H1 (cell line): ENCODE measurements around the gene MMP25. TPM values are rescaled to one million over a fixed set of nuclear protein-coding genes. Genes with fewer than 3 reads are reported as not detected.

Experiments used
- ASH2L ChIP-seq: fragments of 200-600, 300-600 bp; sonication (generic); IDR thresholded peaks from one replicate; pipeline ENCODE4 v1.7.1; 2017; ENCODE audit warnings: low read length
- CHD7 ChIP-seq: fragments of 300-600 bp; sonication (generic); IDR thresholded peaks from 2 replicates; pipeline ENCODE4 v1.7.1; 2012; ENCODE audit warnings: low read length, moderate library complexity, mild to moderate bottlenecking, inconsistent platforms; ENCODE audit not compliant: insufficient replicate concordance
- CTBP2 ChIP-seq: IDR thresholded peaks from 2 replicates; pipeline ENCODE4 v1.7.0; 2011; ENCODE audit warnings: borderline replicate concordance, mild to moderate bottlenecking, moderate library complexity, mixed read lengths, low read length; ENCODE audit not compliant: insufficient read depth, insufficient read length
- GTF2F1 ChIP-seq: IDR thresholded peaks from 2 replicates; pipeline ENCODE4 v1.6.1; 2012; ENCODE audit warnings: low read depth, low read length, improper control_type of control experiment, borderline replicate concordance
- JUN ChIP-seq: IDR thresholded peaks from 2 replicates; pipeline ENCODE4 v1.6.1; 2011; ENCODE audit warnings: low read depth, mild to moderate bottlenecking, improper control_type of control experiment, low read length
- KDM5A ChIP-seq: fragments of 200-600 bp; IDR thresholded peaks from 2 replicates; pipeline ENCODE4 v1.7.1; 2012; ENCODE audit warnings: mild to moderate bottlenecking, low read length, inconsistent platforms, mixed read lengths
- SAP30 ChIP-seq: fragments of 300-600 bp; sonication (generic); IDR thresholded peaks from 2 replicates; pipeline ENCODE4 v1.7.1; 2012; ENCODE audit warnings: low read length, moderate library complexity, mild to moderate bottlenecking, inconsistent platforms; ENCODE audit not compliant: insufficient read depth, insufficient replicate concordance
- SRF ChIP-seq: IDR thresholded peaks from 2 replicates; pipeline ENCODE4 v1.6.1; 2011; ENCODE audit warnings: mild to moderate bottlenecking, low read depth, low read length, moderate library complexity
- YY1 ChIP-seq: IDR thresholded peaks from 2 replicates; pipeline ENCODE4 v1.6.1; 2011; ENCODE audit warnings: low read depth, mild to moderate bottlenecking, low read length
- polyA plus RNA-seq, 7 experiments: library from polyadenylated mRNA; depleted of rRNA in 3 of 7; stranded (reverse) in 5 of 7; unstranded in 2 of 7; fragments of >200 nt in 5 of 7; fragments of 200-250 nt in 2 of 7; gene quantifications; 1 replicate in 5 of 7; 2 replicates in 1 of 7; 4 replicates in 1 of 7; pipeline versions ENCODE4 v1.2.1 to v1.2.3, GENCODE V29; 2011 to 2013; ENCODE audit warnings: missing spikeins in 2 of 7, mixed read lengths in 2 of 7
- total RNA-seq: library from RNA; stranded (reverse); fragmentation: NEBNext Ultra II Directional; extraction: Animal tissue kit (Norgen Biotek cat#: 25700); gene quantifications from 2 replicates; pipeline ENCODE4 v1.2.1, GENCODE V29; 2021
- TF ChIP-seq, protein P1 (sequence below): IDR thresholded peaks from 2 replicates; pipeline ENCODE4 v1.6.1; 2012; ENCODE audit warnings: inconsistent platforms

Gene MMP25
- total and polyA plus RNA-seq, 2 of the 8 experiments (the other 6 are each of a cell fraction or from before 2014, with no cell fraction given): 7.7 to 26.7 TPM

- no peak for TF ChIP-seq CHD7
- TF ChIP-seq CTBP2: no peak
- TF ChIP-seq GTF2F1: peak; percentile 61; the same call in 1 of the 2 replicates
- peak; percentile 71 for TF ChIP-seq ASH2L
- TF ChIP-seq JUN: no peak
- TF ChIP-seq KDM5A: no peak
- TF ChIP-seq, protein P1, sequence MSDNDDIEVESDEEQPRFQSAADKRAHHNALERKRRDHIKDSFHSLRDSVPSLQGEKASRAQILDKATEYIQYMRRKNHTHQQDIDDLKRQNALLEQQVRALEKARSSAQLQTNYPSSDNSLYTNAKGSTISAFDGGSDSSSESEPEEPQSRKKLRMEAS: peak; percentile 86
- no peak for TF ChIP-seq SAP30
- TF ChIP-seq YY1: no peak
- TF ChIP-seq SRF: no peak
These were observed 22.5 kb upstream of the MMP25 start, which contains the start of the genes HCFC1R1 and THOC6 (continued) for GRCh38 chr16:3023669-3024478.
